Spinal cord (tissue), 10 donors: ENCODE measurements around the gene LCOR. TPM values are rescaled to one million over a fixed set of nuclear protein-coding genes. Genes with fewer than 3 reads are reported as not detected.
A peak's percentile ranks its signal among the peaks of the same experiment; 100 is the strongest.
"Not testable (repeated sequence)": the region's sequence is repeated elsewhere in the genome, so short reads cannot be mapped to it uniquely, and the experiment has no call there.

Experiments
- DNase-seq, 6 donors: peaks; one replicate each; pipeline versions ENCODE4 v3.0.0 to v3.0.0-alpha.2; 2013 to 2015; ENCODE audit warnings: low spot score in 6 of 6, low read depth in 4 of 6
- H3K27ac ChIP-seq: one replicate; pipeline ENCODE4 v1.5.1; 2013; ENCODE audit warnings: low read depth, low read length, control low read depth
- H3K27me3 ChIP-seq: one replicate; pipeline ENCODE4 v1.6.1; 2013; ENCODE audit warnings: low read length; ENCODE audit not compliant: control insufficient read depth, insufficient read depth
- H3K36me3 ChIP-seq: one replicate; pipeline ENCODE4 v1.6.1; 2013; ENCODE audit warnings: low read length; ENCODE audit not compliant: control insufficient read depth, insufficient read depth
- H3K4me1 ChIP-seq: one replicate; pipeline ENCODE4 v1.6.1; 2013; ENCODE audit warnings: low read length; ENCODE audit not compliant: control insufficient read depth, insufficient read depth
- H3K4me3 ChIP-seq: one replicate; pipeline ENCODE4 v1.5.1; 2013; ENCODE audit warnings: low read depth, low read length, control low read depth
- H3K9me3 ChIP-seq: one replicate; pipeline ENCODE4 v1.6.1; 2013; ENCODE audit warnings: low read length; ENCODE audit not compliant: control insufficient read depth, insufficient read depth
- WGBS: methylation state at CpG from one replicate; pipeline ENCODE4 v1.1.5; 2013; ENCODE audit warnings: missing lambda C conversion rate; ENCODE audit not compliant: insufficient coverage; 5-methylcytosine and 5-hydroxymethylcytosine counted together
- polyA plus RNA-seq, 2 donors: library from polyadenylated mRNA; unstranded; fragments of 120-200 nt; gene quantifications; one replicate each; pipeline ENCODE4 v1.2.1, GENCODE V29; 2013; ENCODE audit not compliant: insufficient read length in 2 of 2
- total RNA-seq, 2 donors: library from RNA; depleted of rRNA in 1 of 2; stranded (reverse); fragments of 120-200 nt in 1 of 2; fragments of >200 nt in 1 of 2; gene quantifications; one replicate each; pipeline versions ENCODE4 v1.2.3 to v1.2.4, GENCODE V29; 2013 to 2014
- donor health status: healthy.

Gene LCOR
- total and polyA plus RNA-seq, 4 donors = 12.6 to 59.8 (median 22.0) TPM

DNA sequence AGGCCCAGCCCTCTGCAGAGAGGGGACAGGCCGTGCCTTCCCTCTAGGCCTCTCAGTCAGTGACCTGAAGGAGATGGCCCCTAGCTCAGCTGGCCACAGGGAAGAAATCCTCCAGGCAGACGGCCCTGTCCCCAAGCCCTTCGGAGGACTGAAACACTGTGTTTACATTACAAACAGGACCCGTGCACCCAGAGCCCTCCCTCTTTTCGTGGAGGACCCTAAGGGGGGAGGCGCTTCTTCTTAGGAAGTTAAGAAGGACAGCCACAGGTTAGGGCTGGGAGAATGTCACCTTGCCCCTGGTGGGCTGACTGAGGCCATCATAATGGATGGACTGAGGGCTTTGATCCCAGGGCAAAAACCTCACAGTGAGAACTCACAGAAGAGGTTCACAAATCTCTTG is 198.8 kb downstream of the LCOR start:
- H3K36me3 ChIP-seq = peaks cover 53% of the 10 kb centered on the region
- no peak overlapping the region for H3K4me3 ChIP-seq
- no peaks in the 10 kb centered on the region for H3K4me1 ChIP-seq
- no peaks in the 10 kb centered on the region for H3K27me3 ChIP-seq
- DNase-seq = no peak
- 33% methylated on average over 4 of the region's 6 CpGs for WGBS
- H3K9me3 ChIP-seq = no peaks in the 10 kb centered on the region
- H3K27ac ChIP-seq = no peak overlapping the region

- DNase-seq = no peak
- H3K27ac ChIP-seq = no peak overlapping the region
- no peaks in the 10 kb centered on the region for H3K9me3 ChIP-seq
- H3K27me3 ChIP-seq = no peaks in the 10 kb centered on the region
- H3K4me1 ChIP-seq = no peaks in the 10 kb centered on the region
- 94% methylated on average over 9 of the region's 11 CpGs for WGBS
- no peak overlapping the region for H3K4me3 ChIP-seq
- H3K36me3 ChIP-seq = peaks cover 59% of the 10 kb centered on the region
Measured at GRCh38 chr10:97031459-97031858, 199.4 kb downstream of the LCOR start.

DNA sequence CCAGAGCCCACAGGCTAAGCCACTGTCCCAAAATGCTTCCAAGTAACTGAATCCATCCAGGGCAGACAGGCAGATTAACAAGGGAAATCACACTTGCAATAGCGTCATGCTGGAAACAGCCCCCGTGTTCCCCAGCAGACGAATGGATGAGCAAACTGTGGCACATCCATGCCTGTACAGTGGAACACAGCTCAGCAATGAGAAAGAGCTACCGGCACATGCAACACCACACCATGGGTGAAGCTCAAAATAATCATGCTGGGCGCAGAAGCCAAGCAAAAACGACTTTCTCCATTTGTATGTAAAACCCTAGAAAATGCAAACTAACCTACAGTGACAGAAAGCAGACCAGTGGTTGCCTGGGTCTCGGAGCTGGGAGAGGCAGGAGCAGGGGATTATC is 200.5 kb downstream of the LCOR start:
- Histone ChIP-seq H3K36me3 (peaks cover 63% of the 10 kb centered on the region), H3K27ac (no peak overlapping the region), H3K9me3 (no peaks in the 10 kb centered on the region), H3K4me3 (no peak overlapping the region), H3K27me3 (no peaks in the 10 kb centered on the region), H3K4me1 (peaks cover 5% of the 10 kb centered on the region)
- 43% methylated on average over 5 of the region's 7 CpGs for WGBS
- DNase-seq = no peak

GRCh38 chr10:97033841-97034240 is 201.7 kb downstream of the LCOR start:
- H3K27me3 ChIP-seq = not testable (repeated sequence)

DNA sequence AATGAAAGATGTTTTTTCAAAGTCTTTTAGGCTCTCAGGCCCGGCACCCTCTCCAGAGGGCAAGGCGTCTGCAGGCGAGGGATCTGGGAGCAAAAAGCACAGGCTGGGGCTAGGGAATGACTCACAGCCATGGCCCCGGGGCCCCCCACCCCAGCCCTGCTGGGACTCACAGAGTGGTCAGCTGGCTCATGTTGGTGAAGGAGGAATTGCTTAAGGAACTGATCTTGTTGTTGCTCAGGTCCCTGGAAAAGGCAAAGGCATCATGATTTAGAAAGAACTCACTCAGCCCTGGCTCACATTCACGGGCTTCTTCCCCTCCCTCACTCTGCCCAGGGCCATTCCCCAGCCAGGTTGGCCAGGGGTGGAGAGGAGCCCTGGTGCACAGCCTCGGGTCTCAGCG is 202.2 kb downstream of the LCOR start:
- H3K9me3 ChIP-seq = no peaks in the 10 kb centered on the region
- no peak overlapping the region for H3K27ac ChIP-seq
- no peak overlapping the region for H3K4me3 ChIP-seq
- H3K27me3 ChIP-seq = no peaks in the 10 kb centered on the region
- peaks cover 74% of the 10 kb centered on the region for H3K36me3 ChIP-seq
- H3K4me1 ChIP-seq = peaks cover 12% of the 10 kb centered on the region
- no peak for DNase-seq
- WGBS = 81% methylated on average over 6 of the region's 7 CpGs

More at GRCh38 chr10:97033841-97034240, 201.7 kb downstream of the LCOR start:
- WGBS = 100% methylated on average over 3 of the region's 9 CpGs
- not testable (repeated sequence) for H3K4me3 ChIP-seq, H3K27ac ChIP-seq, H3K9me3 ChIP-seq, DNase-seq
- Histone ChIP-seq H3K36me3 (peaks cover 72% of the 10 kb centered on the region), H3K4me1 (peaks cover 12% of the 10 kb centered on the region)

DNA sequence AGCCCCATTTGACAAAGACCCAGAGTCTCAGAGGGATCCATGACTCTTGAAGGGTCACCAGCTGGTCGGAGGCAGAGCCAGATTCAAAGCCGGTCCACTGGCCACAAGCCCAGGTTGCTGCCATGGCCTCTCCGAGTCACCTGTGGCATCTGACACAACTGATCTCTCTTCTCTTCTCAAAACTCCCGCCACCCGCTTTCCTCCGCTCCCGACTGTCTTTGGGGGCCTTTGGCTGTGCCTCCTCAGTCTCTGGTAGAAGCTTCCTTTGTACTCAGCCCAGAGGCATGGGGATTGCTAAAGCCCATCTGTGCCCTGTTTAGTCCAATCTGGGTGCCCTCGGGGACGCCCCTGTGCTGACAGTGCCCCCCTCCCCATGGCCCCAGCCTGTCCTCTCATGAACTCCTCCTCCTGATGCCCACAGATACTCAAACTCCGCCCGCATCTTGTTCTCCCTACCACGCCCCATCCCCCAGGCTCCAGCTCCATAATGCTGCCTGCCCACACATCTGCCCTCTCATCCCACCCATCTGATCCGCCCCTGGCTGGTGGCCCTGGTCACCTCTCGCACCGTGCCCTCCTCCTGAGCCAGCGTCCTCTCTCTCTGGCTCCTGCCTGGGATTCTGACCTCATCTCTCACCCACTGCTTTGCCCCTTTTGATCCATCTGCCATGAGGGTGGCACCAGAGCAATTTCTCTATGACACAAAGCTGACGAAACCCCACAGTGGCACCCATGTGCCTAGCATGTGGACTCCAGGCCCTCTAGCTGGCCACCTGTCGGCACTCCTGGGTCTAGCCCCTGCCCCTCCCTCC is 203.1 kb downstream of the LCOR start:
- 76% methylated on average over 18 of the region's 18 CpGs for WGBS
- Histone ChIP-seq H3K4me3 (no peak overlapping the region), H3K27ac (no peak overlapping the region), H3K27me3 (no peaks in the 10 kb centered on the region), H3K36me3 (peaks cover 82% of the 10 kb centered on the region), H3K4me1 (peaks cover 12% of the 10 kb centered on the region), H3K9me3 (no peaks in the 10 kb centered on the region)
- no peak for DNase-seq

DNA sequence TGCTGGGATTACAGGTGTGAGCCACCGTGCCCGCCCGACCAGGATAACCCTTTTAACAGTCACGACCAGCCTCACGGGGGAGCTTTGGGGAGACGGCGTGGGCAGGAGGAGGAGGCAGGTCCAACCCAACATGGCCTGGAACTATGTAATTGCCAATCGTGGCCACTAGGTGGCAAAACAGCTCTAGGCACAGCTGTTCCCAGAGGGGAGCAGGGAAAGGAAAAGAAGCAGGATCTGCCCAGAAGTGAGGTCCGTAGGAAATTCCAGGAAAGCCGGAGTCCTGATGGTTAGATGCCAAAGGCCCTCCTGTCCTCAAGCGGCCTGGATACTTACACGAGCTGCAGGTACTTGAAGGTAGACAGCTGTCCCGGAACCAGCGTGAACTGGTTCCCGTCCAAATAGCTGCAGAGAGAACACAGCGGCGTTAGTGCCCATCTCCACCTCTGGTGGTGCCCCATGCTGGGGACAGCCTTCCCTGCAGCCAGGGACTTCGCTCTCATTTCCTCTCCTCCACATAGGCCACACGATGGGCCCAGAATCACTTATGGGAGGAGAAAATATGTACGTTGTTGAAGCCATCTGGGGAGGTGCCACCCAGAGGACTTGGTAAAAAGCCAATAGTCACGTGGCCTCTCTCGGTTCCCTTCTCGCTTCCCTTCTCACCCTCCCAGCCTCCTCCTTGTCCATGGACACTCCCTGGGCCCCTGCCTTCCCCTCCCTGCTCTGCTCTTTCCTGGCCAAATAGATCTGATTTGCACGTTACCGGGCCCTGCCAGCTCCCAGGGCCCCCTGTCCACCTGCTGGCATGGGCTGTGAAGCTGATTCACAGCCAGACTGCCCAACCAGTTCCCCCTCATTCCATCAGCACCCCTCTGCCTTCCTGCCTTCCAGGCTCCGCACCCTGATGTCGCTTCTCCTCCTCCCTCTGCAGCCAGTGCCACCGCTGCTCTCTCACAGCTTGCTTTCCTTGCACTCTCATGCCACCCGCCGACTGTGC is 205.6 kb downstream of the LCOR start:
- H3K27me3 ChIP-seq = no peaks in the 10 kb centered on the region
- H3K27ac ChIP-seq = peak overlapping the region; percentile 0
- no peaks in the 10 kb centered on the region for H3K9me3 ChIP-seq
- H3K4me1 ChIP-seq = peaks cover 13% of the 10 kb centered on the region
- peak in 5 of 6 donors; percentile 77 to 96 (median 79) for DNase-seq
- WGBS = 25% methylated on average over 28 of the region's 30 CpGs
- peak overlapping the region; percentile 19 for H3K4me3 ChIP-seq
- H3K36me3 ChIP-seq = peaks cover 80% of the 10 kb centered on the region

DNA sequence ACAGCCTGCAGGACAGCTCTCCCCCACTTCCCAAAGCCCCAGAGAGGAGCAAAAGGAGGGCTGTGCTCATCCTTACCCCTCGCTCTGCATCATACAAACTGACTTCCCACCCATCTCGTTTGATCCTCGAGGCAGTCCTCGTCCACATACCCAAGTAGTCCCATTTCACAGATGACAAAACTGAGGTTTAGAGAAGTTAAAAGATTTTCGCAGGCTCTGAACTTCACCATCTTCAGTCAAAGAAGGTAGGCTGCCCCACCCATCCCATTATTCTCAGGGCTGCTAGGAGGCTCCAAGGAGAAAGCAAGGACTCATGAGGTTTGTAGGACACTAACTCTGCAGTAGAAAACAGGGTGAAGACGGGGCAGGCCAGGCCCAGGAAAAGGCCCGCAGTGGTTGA is 206.6 kb downstream of the LCOR start:
- H3K9me3 ChIP-seq = no peaks in the 10 kb centered on the region
- peaks cover 16% of the 10 kb centered on the region for H3K4me1 ChIP-seq
- 100% methylated on average over 2 of the region's 7 CpGs for WGBS
- peaks cover 86% of the 10 kb centered on the region for H3K36me3 ChIP-seq
- no peak for DNase-seq
- H3K27ac ChIP-seq = no peak overlapping the region
- H3K4me3 ChIP-seq = no peak overlapping the region
- no peaks in the 10 kb centered on the region for H3K27me3 ChIP-seq

DNA sequence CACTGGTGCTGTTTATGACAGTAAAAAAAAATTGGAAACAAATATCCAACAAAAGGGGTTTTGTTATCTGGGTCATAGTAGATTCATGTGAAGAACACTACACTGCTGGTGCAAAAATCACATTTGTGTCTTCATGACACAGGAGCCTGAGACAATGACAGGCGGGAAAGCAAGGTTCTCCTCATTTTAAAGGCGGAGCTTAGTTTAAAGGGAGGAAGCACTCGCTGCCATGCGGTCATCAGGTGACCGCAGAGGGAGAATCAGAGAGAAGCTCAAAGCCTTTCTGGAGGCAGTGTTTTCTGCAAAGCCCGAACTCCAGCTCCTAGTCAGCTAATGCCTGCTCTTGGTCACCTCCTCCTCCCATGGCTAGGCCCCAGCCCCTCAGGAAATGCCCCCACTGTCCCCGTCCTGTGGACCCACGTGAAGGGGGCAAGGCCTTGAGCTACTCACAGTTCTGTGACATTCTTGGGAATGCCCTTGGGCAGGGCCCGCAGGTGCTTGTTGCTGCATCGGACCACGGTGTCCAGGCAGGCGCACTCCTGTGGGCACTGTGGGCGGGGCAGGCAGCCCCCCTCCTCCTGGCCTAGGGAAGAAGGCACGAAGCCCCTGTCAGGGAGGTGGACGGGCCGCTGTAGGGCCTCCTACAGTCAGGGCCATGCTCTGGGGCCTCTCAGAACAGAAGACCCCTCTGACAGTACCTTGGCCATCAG is 207.6 kb downstream of the LCOR start:
- Histone ChIP-seq H3K36me3 (peaks cover 82% of the 10 kb centered on the region), H3K9me3 (no peaks in the 10 kb centered on the region), H3K27ac (no peak overlapping the region), H3K27me3 (no peaks in the 10 kb centered on the region), H3K4me3 (no peak overlapping the region), H3K4me1 (peaks cover 16% of the 10 kb centered on the region)
- no peak for DNase-seq
- 92% methylated on average over 16 of the region's 16 CpGs for WGBS
